ENCODE data around the gene KRTAP12-4. TPM values are rescaled to one million over a fixed set of nuclear protein-coding genes. Genes with fewer than 3 reads are reported as not detected.
"Not testable (repeated sequence)": the region's sequence is repeated elsewhere in the genome, so short reads cannot be mapped to it uniquely, and the experiment has no call there.

KRTAP12-4 gene
- total RNA-seq, 1 experiment from 2014 or later: not detected

- in situ Hi-C loops (cut with HindIII; ENCODE audit: low pct_unique_long_range_greater_than_20kb, low sequenced_read_pairs): no loop called here
- DNase-seq (ENCODE audit: low read depth, low spot score): no peak
Measured at GRCh38 chr21:44692798-44693512, 38.5 kb upstream of the KRTAP12-4 start.

- in situ Hi-C loops (cut with HindIII; ENCODE audit: low pct_unique_long_range_greater_than_20kb, low sequenced_read_pairs): no loop called here
Measured at GRCh38 chr21:44691686-44692085, 37.2 kb upstream of the KRTAP12-4 start.

GRCh38 chr21:44689740-44690139 is 35.3 kb upstream of the KRTAP12-4 start:
- DNase-seq (ENCODE audit: low read depth, low spot score); in situ Hi-C loops (cut with HindIII; ENCODE audit: low pct_unique_long_range_greater_than_20kb, low sequenced_read_pairs): not testable (repeated sequence)

More at GRCh38 chr21:44691686-44692085, 37.2 kb upstream of the KRTAP12-4 start:
- no peak for DNase-seq (ENCODE audit: low read depth, low spot score)

- in situ Hi-C loops (cut with HindIII; ENCODE audit: low pct_unique_long_range_greater_than_20kb, low sequenced_read_pairs): no loop called here
- DNase-seq (ENCODE audit: low read depth, low spot score): no peak
Measured at GRCh38 chr21:44687671-44688070, 33.2 kb upstream of the KRTAP12-4 start.

GRCh38 chr21:44686843-44687561 is 32.5 kb upstream of the KRTAP12-4 start:
- DNase-seq (ENCODE audit: low read depth, low spot score): no peak
- in situ Hi-C loops (cut with HindIII; ENCODE audit: low pct_unique_long_range_greater_than_20kb, low sequenced_read_pairs): no loop called here

- in situ Hi-C loops (cut with HindIII; ENCODE audit: low pct_unique_long_range_greater_than_20kb, low sequenced_read_pairs): no loop called here
Measured at GRCh38 chr21:44686000-44686781, 31.7 kb upstream of the KRTAP12-4 start.

GRCh38 chr21:44685050-44685449 is 30.6 kb upstream of the KRTAP12-4 start:
- DNase-seq (ENCODE audit: low read depth, low spot score); in situ Hi-C loops (cut with HindIII; ENCODE audit: low pct_unique_long_range_greater_than_20kb, low sequenced_read_pairs): not testable (repeated sequence)

More at GRCh38 chr21:44686000-44686781, 31.7 kb upstream of the KRTAP12-4 start:
- DNase-seq (ENCODE audit: low read depth, low spot score): no peak

- DNase-seq (ENCODE audit: low read depth, low spot score): no peak
- in situ Hi-C loops (cut with HindIII; ENCODE audit: low pct_unique_long_range_greater_than_20kb, low sequenced_read_pairs): no loop called here
Measured at GRCh38 chr21:44684483-44684882, 30.0 kb upstream of the KRTAP12-4 start.

GRCh38 chr21:44684077-44684476 is 29.6 kb upstream of the KRTAP12-4 start:
- no peak for DNase-seq (ENCODE audit: low read depth, low spot score)
- in situ Hi-C loops (cut with HindIII; ENCODE audit: low pct_unique_long_range_greater_than_20kb, low sequenced_read_pairs): no loop called here

- in situ Hi-C loops (cut with HindIII; ENCODE audit: low pct_unique_long_range_greater_than_20kb, low sequenced_read_pairs): no loop called here
- no peak for DNase-seq (ENCODE audit: low read depth, low spot score)
Measured at GRCh38 chr21:44682580-44683151, 28.2 kb upstream of the KRTAP12-4 start.

- in situ Hi-C loops (cut with HindIII; ENCODE audit: low pct_unique_long_range_greater_than_20kb, low sequenced_read_pairs): no loop called here
- no peak for DNase-seq (ENCODE audit: low read depth, low spot score)
Measured at GRCh38 chr21:44681861-44682579, 27.6 kb upstream of the KRTAP12-4 start, which contains the start of gene KRTAP12-1. Gene KRTAP12-1 (minus strand): TSS chr21:44682163. CDS start chr21:44682123, 40 bp downstream.

GRCh38 chr21:44681152-44681551 is 26.7 kb upstream of the KRTAP12-4 start:
- DNase-seq (ENCODE audit: low read depth, low spot score): no peak
- in situ Hi-C loops (cut with HindIII; ENCODE audit: low pct_unique_long_range_greater_than_20kb, low sequenced_read_pairs): no loop called here

- DNase-seq (ENCODE audit: low read depth, low spot score): no peak
- in situ Hi-C loops (cut with HindIII; ENCODE audit: low pct_unique_long_range_greater_than_20kb, low sequenced_read_pairs): no loop called here
Measured at GRCh38 chr21:44677881-44678280, 23.4 kb upstream of the KRTAP12-4 start.

GRCh38 chr21:44671911-44672310 is 17.5 kb upstream of the KRTAP12-4 start:
- in situ Hi-C loops (cut with HindIII; ENCODE audit: low pct_unique_long_range_greater_than_20kb, low sequenced_read_pairs): no loop called here
- DNase-seq (ENCODE audit: low read depth, low spot score): no peak

- in situ Hi-C loops (cut with HindIII; ENCODE audit: low pct_unique_long_range_greater_than_20kb, low sequenced_read_pairs): no loop called here
- no peak for DNase-seq (ENCODE audit: low read depth, low spot score)
Measured at GRCh38 chr21:44670642-44671432, 16.4 kb upstream of the KRTAP12-4 start.

GRCh38 chr21:44667612-44668011 is 13.2 kb upstream of the KRTAP12-4 start:
- no peak for DNase-seq (ENCODE audit: low read depth, low spot score)
- in situ Hi-C loops (cut with HindIII; ENCODE audit: low pct_unique_long_range_greater_than_20kb, low sequenced_read_pairs): no loop called here

Measured in SK-MEL-5 (cell line).